GM21423 (cell line): Measurements from ENCODE around the gene ARHGEF39.
A peak's percentile ranks its signal among the peaks of the same experiment; 100 is the strongest.

ENCODE experiments used
- ATAC-seq: cut with Tn5 transposase; IDR thresholded peaks from one replicate; pipeline ENCODE4 v1.9.1; 2021; ENCODE audit warnings: mild to moderate bottlenecking, moderate library complexity; ENCODE audit not compliant: unreplicated experiment

ARHGEF39 gene

GRCh38 chr9:35679091-35679490 is 14.1 kb upstream of the ARHGEF39 start:
- ATAC-seq: no peak

- no peak for ATAC-seq
These were observed 10.9 kb upstream of the ARHGEF39 start for GRCh38 chr9:35675732-35676392.

GRCh38 chr9:35675204-35675603 is 10.2 kb upstream of the ARHGEF39 start:
- ATAC-seq: no peak

DNA sequence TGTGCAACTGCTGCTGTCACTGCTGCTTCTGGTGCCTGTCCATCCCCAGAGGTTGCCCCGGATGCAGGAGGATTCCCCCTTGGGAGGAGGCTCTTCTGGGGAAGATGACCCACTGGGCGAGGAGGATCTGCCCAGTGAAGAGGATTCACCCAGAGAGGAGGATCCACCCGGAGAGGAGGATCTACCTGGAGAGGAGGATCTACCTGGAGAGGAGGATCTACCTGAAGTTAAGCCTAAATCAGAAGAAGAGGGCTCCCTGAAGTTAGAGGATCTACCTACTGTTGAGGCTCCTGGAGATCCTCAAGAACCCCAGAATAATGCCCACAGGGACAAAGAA is 9.0 kb upstream of the ARHGEF39 start:
- no peak for ATAC-seq

- ATAC-seq: no peak
These were observed 8.4 kb upstream of the ARHGEF39 start, which contains the start of gene CA9 for GRCh38 chr9:35673132-35674024. Gene CA9, plus strand, starts transcription at chr9:35673928. Its CDS starts 32 bp downstream, at chr9:35673960.

GRCh38 chr9:35669331-35670145 is 4.5 kb upstream of the ARHGEF39 start:
- no peak for ATAC-seq

GRCh38 chr9:35667939-35668338 is 2.9 kb upstream of the ARHGEF39 start:
- ATAC-seq: no peak

GRCh38 chr9:35666549-35666948 is 1.6 kb upstream of the ARHGEF39 start:
- no peak for ATAC-seq

GRCh38 chr9:35666045-35666444 is 1.1 kb upstream of the ARHGEF39 start:
- ATAC-seq: no peak

GRCh38 chr9:35665471-35665818 is 450 bp upstream of the ARHGEF39 start:
- no peak for ATAC-seq

DNA sequence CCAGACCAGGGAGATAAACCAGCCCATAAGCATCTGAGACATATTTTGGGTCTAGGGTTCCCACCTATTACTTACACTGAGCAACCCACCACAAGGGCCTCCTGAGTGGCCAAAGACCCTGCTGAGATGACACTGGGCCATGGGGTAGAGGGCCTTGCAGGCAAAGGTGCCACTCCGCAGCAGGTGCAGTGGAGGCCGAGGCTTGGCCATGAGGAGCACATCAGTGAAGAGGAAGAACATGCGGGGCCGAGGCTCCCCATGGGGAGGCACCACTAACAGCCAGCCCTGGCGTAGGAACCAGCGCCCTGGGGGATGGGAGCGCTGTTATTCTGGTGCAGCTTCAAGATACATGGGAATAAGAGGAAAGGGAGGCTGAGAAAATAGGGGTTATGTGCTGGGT is 2.6 kb downstream of the ARHGEF39 start:
- no peak for ATAC-seq

DNA sequence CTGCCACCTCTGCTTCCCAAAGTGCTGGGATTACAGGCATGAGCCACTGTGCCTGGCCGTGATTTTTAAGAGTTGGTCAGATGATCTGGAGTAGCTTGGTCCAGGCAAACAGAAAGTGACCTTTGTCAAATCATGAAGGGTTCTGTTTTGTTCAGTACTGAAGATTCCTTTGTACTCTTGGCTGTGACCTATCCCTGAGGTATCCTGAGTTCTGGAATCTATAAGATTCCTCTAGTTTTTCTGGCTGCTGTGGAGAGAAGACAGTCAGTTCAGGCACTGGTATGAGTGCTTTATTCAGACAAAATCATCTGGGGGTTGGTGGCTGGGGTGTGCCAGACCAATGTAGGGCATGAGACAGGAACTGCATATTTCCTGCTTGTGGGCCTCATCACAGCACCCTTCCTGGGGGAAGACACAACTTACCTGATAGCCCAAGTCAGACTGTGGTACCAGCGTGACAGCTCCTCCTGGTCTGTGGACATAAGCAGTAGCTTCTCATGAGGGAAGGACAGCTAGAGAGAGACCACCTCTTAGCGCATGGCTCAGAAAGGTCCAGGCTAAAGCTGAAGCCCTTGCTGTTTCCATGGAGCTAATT is 3.1 kb downstream of the ARHGEF39 start:
- ATAC-seq: no peak

DNA sequence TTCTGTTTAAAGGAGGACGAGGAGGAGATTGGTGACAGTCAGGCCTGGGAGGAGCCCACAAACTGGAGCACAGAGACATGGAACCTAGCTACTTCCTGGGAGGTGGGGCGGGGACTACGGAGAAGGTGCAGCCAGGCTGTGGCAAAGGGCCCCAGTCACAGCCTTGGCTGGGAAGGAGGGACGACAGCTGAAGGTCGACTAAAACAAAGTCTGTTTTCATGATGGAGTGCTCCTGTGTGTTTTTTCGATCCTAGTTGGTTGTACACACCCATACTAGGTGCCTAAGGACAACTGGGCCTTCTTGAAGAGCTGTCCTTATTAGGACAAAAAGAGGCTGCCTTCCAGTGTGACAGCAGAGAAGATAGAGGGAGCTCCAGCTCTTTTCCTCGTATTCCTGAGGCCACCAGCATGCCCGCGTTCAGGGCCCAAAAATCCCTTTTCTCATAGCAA is 4.0 kb downstream of the ARHGEF39 start:
- no peak for ATAC-seq

DNA sequence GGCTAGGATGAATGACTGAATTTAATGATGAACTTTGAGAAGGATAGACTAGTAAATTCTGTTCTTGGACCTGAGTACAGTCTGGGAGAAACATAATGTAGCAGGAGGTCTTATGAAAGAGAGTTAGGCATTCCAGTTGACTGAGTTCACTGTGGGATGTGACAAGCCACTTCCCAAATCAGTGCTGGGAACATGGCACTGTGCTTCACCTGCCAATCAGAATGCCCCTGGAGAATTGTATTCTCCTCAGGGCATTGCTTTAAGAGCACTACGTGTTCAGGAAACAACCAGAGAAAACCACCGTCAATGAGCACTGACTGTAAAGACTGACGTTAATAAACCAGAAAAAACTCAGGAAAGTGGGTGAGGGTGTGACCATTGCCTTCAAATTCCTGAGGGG is 5.7 kb downstream of the ARHGEF39 start:
- no peak for ATAC-seq

GRCh38 chr9:35658968-35659220 is 6.1 kb downstream of the ARHGEF39 start:
- ATAC-seq: no peak

DNA sequence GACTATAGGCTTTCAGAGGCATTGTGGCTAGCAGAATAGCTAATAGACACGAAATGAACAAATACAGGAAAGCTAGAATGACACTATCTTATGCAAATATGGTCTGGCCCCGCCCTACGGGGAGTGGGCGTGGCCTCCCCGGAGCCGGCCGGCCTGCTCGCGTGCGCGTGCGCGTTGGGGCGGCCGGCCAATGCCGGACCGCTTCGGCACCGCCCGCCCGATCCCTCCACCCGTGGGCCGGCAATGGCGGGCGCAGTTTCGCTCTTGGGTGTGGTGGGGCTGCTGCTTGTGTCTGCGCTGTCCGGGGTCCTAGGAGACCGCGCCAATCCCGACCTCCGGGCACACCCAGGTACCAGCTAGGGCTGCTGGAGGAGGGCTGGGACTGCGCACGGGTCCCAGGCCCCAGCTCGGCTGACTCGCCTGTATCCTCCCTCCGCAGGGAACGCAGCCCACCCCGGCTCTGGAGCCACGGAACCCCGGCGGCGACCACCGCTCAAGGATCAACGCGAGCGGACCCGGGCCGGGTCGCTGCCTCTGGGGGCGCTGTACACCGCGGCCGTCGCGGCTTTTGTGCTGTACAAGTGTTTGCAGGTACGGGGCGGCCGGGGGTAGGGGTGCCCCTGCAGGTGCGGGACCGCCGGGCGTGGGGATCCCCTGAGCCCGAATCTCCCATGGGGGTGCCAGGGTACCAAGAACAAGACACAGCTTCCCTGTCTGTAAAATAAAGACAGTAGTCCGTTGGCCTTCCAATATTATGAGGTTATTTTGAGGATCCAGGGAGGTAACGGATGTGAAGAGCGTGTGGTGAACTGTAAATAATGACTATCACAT is 6.6 kb downstream of the ARHGEF39 start, which contains the start of gene CCDC107:
CCDC107 (plus strand) TSS at position 156 of the 831 bp plus-strand sequence; CDS start at position 244, 88 bp downstream.
- peak; percentile 55 for ATAC-seq

- ATAC-seq: peak; percentile 84
These were observed 7.4 kb downstream of the ARHGEF39 start, which contains the start of gene RMRP for GRCh38 chr9:35657546-35658136. Gene RMRP, minus strand, starts transcription at chr9:35658019.

DNA sequence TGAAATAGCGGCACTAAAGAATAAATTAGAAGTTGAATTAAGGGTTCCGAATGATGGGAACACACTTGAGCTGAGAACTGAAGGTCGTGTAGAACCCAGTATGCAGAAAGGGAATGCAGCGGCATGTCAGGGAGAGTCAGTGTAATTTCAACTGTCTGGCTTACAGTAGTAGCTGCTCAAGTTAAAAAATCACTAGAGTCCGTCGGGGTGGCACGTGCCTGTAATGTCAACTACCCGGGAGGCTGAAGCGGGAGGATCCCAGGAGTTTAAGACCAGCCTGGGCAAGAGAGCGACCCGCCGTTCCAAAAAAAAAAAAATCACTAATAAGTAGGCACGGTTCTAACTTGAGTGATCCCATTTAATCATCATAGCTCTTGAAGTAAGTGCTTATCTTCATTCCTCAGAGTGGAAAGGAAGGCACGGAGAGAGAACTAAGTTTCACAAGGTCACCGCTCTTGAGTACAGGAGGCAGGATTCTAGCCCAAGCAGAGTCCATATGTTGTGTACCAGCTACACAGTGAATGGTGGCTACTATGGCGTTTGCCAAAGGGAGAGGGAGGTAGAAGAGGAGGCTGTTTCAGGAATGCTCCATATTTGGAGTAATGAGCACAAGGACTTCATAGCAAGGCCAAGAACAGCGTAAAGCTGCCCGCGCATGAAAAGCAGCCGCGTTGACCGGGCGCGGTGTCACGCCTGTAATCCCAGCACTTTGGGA is 8.0 kb downstream of the ARHGEF39 start:
- ATAC-seq: no peak

DNA sequence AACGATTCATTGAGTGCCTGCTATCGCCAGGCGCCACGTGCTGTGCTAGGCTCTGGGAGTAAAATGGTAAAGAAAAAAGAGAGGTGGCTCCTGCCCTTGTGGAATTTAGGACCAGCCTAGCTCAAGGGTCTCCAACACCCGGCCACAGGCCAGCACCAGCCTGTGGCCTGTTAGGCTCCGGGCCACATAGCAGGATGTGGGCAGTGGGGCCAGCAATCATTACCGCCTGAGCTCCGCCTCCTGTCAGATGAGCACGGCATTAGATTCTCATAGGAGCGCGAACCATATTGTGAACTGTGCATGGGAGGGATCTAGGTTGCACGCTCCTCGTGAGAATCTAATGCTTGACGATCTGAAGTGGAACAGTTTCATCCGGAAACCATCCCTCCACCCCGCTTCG is 8.6 kb downstream of the ARHGEF39 start:
- ATAC-seq: no peak
